ENCODE data around the gene SMPD4.
"Not testable (repeated sequence)": the region's sequence is repeated elsewhere in the genome, so short reads cannot be mapped to it uniquely, and the experiment has no call there.

The SMPD4 gene

DNA sequence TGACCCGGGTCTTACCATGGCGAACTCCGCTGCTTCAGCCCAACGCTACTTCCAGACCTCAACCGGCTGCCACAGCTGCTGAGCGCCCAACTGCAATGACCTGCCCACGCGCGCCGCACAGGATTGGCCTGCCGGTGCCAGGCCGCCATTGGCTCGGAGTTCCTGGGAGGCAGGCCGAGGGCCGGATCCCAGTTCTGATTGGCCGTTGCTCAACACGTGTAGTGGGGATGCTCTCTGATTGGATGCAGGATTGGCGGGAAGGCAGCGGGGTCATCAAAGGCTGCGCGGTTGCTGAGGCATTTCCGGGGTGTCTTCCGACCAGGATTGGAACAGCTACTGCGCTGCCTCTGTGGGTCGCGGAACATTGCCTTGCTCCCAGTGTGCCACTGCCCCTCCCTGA lies 16.9 kb upstream of the SMPD4 start, which contains the start of gene TUBA3E:
TUBA3E (minus strand) TSS at position 97 of the 400 bp plus-strand sequence; CDS start at position 18, 79 bp downstream.
- H3K27me3 ChIP-seq = no peaks in the 10 kb centered on the region
- intact Hi-C loops (cut with DNase I; ENCODE audit: low total_unique reads) = no loop called here
- H3K9me3 ChIP-seq = no peaks in the 10 kb centered on the region
- no peak within 1 kb of the TSS for H3K27ac ChIP-seq
- no peak for TF ChIP-seq CTCF (IDR thresholded peaks at IDR 0.05)
- no peaks in the 10 kb centered on the region for H3K36me3 ChIP-seq
- H3K4me3 ChIP-seq = no peak within 1 kb of the TSS
- H3K4me1 ChIP-seq = no peaks in the 10 kb centered on the region
- no peak for DNase-seq

DNA sequence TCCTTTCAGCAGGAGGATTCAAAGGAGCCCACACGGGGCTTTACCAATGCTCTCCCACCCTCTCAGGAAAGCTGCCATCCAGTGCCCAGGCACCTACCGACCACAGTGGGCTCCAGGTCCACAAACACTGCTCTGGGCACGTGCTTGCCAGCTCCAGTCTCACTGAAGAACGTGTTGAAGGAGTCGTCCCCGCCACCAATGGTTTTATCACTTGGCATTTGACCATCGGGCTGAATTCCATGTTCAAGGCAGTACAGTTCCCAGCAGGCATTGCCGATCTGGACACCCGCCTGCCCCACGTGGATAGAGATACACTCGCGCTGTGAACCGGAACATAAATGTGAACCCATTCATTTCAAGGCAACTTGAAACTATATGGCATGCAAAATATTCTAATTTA lies 14.7 kb upstream of the SMPD4 start:
- H3K4me3 ChIP-seq; H3K36me3 ChIP-seq; H3K4me1 ChIP-seq; intact Hi-C loops (cut with DNase I; ENCODE audit: low total_unique reads); H3K27me3 ChIP-seq; DNase-seq; H3K27ac ChIP-seq; H3K9me3 ChIP-seq: not testable (repeated sequence)

DNA sequence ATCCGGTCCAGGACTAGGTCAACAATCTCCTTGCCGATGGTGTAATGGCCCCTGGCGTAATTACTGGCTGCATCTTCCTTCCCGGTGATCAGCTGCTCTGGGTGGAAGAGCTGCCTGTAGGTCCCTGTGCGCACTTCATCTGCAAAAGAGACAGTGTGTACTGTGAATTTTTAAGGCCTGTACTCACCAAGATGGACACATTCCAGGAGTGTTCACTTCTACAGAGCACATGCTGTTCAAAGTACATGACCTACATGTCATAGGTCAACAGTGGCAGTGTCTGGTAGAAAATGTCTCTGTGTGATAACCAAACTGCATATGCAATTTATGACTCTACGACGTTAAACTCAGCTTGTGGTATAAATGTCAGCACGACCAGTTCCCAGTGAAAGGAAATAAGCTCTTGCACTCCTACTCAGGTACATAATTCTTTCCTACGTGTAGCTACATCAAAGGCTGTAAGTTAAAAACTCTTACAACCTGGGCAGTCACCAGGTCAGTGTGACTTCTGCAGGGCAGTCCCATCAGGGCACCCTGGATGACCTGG lies 13.8 kb upstream of the SMPD4 start:
- H3K27me3 ChIP-seq; H3K4me1 ChIP-seq; H3K9me3 ChIP-seq; DNase-seq; intact Hi-C loops (cut with DNase I; ENCODE audit: low total_unique reads); H3K27ac ChIP-seq; H3K4me3 ChIP-seq: not testable (repeated sequence)
- H3K36me3 ChIP-seq = peaks cover 0 to 15% (median 7%) of the 10 kb centered on the region in 3 donors

DNA sequence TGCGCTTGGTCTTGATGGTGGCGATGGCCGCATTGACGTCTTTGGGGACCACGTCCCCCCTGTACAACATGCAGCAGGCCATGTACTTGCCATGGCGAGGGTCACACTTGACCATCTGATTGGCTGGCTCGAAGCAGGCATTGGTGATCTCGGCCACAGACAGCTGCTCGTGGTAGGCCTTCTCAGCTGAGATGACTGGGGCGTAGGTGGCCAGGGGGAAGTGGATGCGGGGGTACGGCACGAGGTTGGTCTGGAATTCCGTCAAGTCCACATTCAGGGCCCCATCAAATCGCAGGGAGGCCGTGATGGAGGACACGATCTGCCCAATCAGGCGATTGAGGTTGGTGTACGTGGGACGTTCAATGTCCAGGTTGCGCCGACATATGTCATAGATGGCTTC lies 12.4 kb upstream of the SMPD4 start:
- intact Hi-C loops (cut with DNase I; ENCODE audit: low total_unique reads); H3K27me3 ChIP-seq; DNase-seq; H3K4me1 ChIP-seq; H3K9me3 ChIP-seq; H3K27ac ChIP-seq; H3K4me3 ChIP-seq: not testable (repeated sequence)
- H3K36me3 ChIP-seq = peaks cover 0 to 18% (median 7%) of the 10 kb centered on the region in 3 donors

DNA sequence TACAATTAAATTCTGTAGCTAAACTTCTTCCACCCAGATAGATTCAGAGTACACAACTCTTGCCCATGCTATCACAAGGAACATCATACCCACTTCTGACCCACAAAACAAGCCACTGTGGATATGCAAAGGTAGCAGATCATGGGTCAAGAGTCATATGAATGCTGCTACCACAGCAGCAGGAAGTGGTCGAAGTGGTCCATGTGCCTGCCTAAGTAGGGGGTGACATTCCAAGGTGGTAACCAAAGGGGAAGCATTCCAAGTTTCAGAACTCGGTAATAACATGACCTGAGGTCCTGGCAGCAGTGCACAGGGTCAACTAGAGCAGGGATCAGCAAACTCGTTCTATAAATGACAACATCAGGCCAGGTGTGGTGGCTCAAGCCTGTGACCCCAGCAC lies 11.0 kb upstream of the SMPD4 start:
- H3K4me3 ChIP-seq; H3K4me1 ChIP-seq; H3K27ac ChIP-seq; H3K9me3 ChIP-seq; H3K27me3 ChIP-seq; DNase-seq; intact Hi-C loops (cut with DNase I; ENCODE audit: low total_unique reads): not testable (repeated sequence)
- H3K36me3 ChIP-seq = peaks cover 0 to 19% (median 7%) of the 10 kb centered on the region in 3 donors

- H3K4me3 ChIP-seq; H3K27me3 ChIP-seq; H3K4me1 ChIP-seq; DNase-seq; H3K27ac ChIP-seq; intact Hi-C loops (cut with DNase I; ENCODE audit: low total_unique reads); H3K9me3 ChIP-seq: not testable (repeated sequence)
- peaks cover 0 to 23% (median 7%) of the 10 kb centered on the region in 3 donors for H3K36me3 ChIP-seq
Measured at GRCh38 chr2:130191319-130191718, 9.9 kb upstream of the SMPD4 start.

GRCh38 chr2:130190237-130190636 lies 8.8 kb upstream of the SMPD4 start:
- DNase-seq = no peak
- TF ChIP-seq CTCF (IDR thresholded peaks at IDR 0.05) = no peak

DNA sequence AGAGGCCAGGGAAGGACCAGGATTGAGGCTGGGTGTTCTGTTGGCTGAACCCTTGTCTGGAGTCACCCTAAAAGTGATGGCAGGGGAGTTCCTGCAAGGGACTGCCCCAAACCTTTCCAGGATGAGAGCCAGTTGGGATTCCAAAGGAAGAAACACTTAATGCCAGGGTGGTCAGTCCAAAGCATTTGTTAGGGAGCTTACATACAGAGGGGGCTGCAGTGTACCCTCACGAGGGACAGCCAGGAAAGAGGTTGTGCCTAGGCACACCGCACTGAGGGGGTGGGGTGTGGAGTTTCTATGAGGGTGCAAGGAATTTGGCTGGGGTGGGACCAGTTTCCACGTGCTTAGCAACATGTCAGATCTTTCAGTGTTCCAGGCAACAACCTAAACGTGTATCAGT lies 7.6 kb upstream of the SMPD4 start:
- H3K27me3 ChIP-seq, H3K9me3 ChIP-seq, DNase-seq, H3K4me1 ChIP-seq, H3K27ac ChIP-seq, H3K4me3 ChIP-seq: not testable (repeated sequence)
- intact Hi-C loops (cut with DNase I; ENCODE audit: low total_unique reads) = loop anchor here (10.0 kb wide), 1 partner anchor 906 kb away; the partner anchor contains the start of gene FAM168B
- H3K36me3 ChIP-seq = peaks cover 0 to 28% (median 7%) of the 10 kb centered on the region in 3 donors

More at GRCh38 chr2:130190237-130190636, 8.8 kb upstream of the SMPD4 start:
- Histone ChIP-seq H3K4me3 (no peak overlapping the region), H3K27me3 (no peaks in the 10 kb centered on the region), H3K9me3 (no peaks in the 10 kb centered on the region), H3K27ac (no peak overlapping the region), H3K36me3 (peaks cover 0 to 23% (median 7%) of the 10 kb centered on the region in 3 donors), H3K4me1 (no peaks in the 10 kb centered on the region)
- intact Hi-C loops (cut with DNase I; ENCODE audit: low total_unique reads) = no loop called here

- H3K27ac ChIP-seq, DNase-seq, H3K9me3 ChIP-seq, H3K27me3 ChIP-seq, H3K4me1 ChIP-seq, H3K4me3 ChIP-seq: not testable (repeated sequence)
- H3K36me3 ChIP-seq = peaks cover 0 to 29% (median 7%) of the 10 kb centered on the region in 3 donors
- intact Hi-C loops (cut with DNase I; ENCODE audit: low total_unique reads) = loop anchor here (10.0 kb wide), 1 partner anchor 907 kb away; the partner anchor contains the start of gene FAM168B
Measured at GRCh38 chr2:130187859-130188792, 6.7 kb upstream of the SMPD4 start.
